ENCODE data around the gene TMEM59.
"Not testable (repeated sequence)": the region's sequence is repeated elsewhere in the genome, so short reads cannot be mapped to it uniquely, and the experiment has no call there.

TMEM59 gene

GRCh38 chr1:54007613-54008012, 45.4 kb downstream of the TMEM59 start:
- no peak overlapping the region for H3K27ac ChIP-seq (ENCODE audit: low read length)
- no peaks in the 10 kb centered on the region; the same call in 1 of the 2 replicates for H3K9me3 ChIP-seq (ENCODE audit: insufficient read depth, low read depth, low read length)
- no peaks in the 10 kb centered on the region for H3K36me3 ChIP-seq (ENCODE audit: insufficient read depth, low read depth, low read length)
- H3K4me1 ChIP-seq (ENCODE audit: insufficient read depth, low read length) = no peaks in the 10 kb centered on the region
- H3K27me3 ChIP-seq (ENCODE audit: insufficient read depth, low read length) = no peaks in the 10 kb centered on the region
- H3K4me3 ChIP-seq (ENCODE audit: low read length) = no peak overlapping the region
- H3K9ac ChIP-seq (ENCODE audit: low read depth, low read length) = no peak overlapping the region

DNA sequence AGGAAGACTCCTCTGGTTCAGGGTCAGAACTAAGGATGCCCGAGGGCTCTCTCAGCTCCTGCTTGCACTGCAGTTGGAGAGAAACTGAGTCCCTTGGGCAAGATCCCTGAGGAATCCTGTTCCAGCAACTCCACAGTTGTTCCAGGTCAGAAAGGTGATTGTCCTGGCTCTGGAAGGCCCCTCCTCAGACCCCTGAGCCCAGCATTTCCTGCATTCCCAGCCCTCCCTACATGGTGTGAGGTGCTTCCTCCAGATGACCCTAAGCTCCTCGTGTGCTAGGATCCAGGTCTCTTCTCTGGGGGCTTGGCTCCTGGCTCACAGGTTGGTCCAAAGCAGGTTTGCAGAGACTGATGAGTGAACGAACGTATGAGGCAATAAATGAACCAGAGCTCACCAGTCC, 46.5 kb downstream of the TMEM59 start:
- no peaks in the 10 kb centered on the region for H3K27me3 ChIP-seq (ENCODE audit: insufficient read depth, low read length)
- H3K9me3 ChIP-seq (ENCODE audit: insufficient read depth, low read depth, low read length) = no peaks in the 10 kb centered on the region; the same call in 1 of the 2 replicates
- no peak overlapping the region for H3K27ac ChIP-seq (ENCODE audit: low read length)
- no peaks in the 10 kb centered on the region for H3K4me1 ChIP-seq (ENCODE audit: insufficient read depth, low read length)
- no peak overlapping the region for H3K4me3 ChIP-seq (ENCODE audit: low read length)
- no peak overlapping the region for H3K9ac ChIP-seq (ENCODE audit: low read depth, low read length)
- no peaks in the 10 kb centered on the region for H3K36me3 ChIP-seq (ENCODE audit: insufficient read depth, low read depth, low read length)

GRCh38 chr1:54004481-54005049, 48.4 kb downstream of the TMEM59 start:
- no peak overlapping the region for H3K9ac ChIP-seq (ENCODE audit: low read depth, low read length)
- H3K27ac ChIP-seq (ENCODE audit: low read length) = no peak overlapping the region
- no peaks in the 10 kb centered on the region for H3K27me3 ChIP-seq (ENCODE audit: insufficient read depth, low read length)
- H3K4me1 ChIP-seq (ENCODE audit: insufficient read depth, low read length) = no peaks in the 10 kb centered on the region
- H3K9me3 ChIP-seq (ENCODE audit: insufficient read depth, low read depth, low read length) = no peaks in the 10 kb centered on the region; the same call in 1 of the 2 replicates
- H3K4me3 ChIP-seq (ENCODE audit: low read length) = no peak overlapping the region
- no peaks in the 10 kb centered on the region for H3K36me3 ChIP-seq (ENCODE audit: insufficient read depth, low read depth, low read length)

- H3K27me3 ChIP-seq (ENCODE audit: insufficient read depth, low read length); H3K9ac ChIP-seq (ENCODE audit: low read depth, low read length); H3K4me1 ChIP-seq (ENCODE audit: insufficient read depth, low read length); H3K36me3 ChIP-seq (ENCODE audit: insufficient read depth, low read depth, low read length); H3K4me3 ChIP-seq (ENCODE audit: low read length); H3K9me3 ChIP-seq (ENCODE audit: insufficient read depth, low read depth, low read length); H3K27ac ChIP-seq (ENCODE audit: low read length): not testable (repeated sequence)
These were observed 49.1 kb downstream of the TMEM59 start for GRCh38 chr1:54003750-54004480.

DNA sequence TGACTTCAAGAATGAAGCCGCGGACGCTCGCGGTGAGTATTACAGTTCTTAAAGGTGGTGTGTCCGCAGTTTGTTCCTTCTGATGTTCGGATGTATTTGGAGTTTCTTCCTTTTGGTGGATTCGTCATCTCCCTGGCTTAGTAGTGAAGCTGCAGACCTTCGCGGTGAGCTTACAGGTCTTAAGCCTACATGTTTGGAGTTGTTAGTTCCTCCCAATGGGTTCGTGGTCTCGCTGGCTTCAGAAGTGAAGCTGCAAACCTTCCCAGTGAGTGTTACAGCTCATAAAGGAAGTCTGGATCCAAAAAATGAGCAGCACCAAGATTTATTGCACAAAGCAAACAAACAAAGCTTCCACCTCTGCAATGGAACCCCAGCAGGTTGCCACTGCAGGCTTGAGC, 49.8 kb downstream of the TMEM59 start:
- H3K4me1 ChIP-seq (ENCODE audit: insufficient read depth, low read length) = no peaks in the 10 kb centered on the region
- no peak overlapping the region for H3K9ac ChIP-seq (ENCODE audit: low read depth, low read length)
- H3K36me3 ChIP-seq (ENCODE audit: insufficient read depth, low read depth, low read length) = no peaks in the 10 kb centered on the region
- no peaks in the 10 kb centered on the region; the same call in 1 of the 2 replicates for H3K9me3 ChIP-seq (ENCODE audit: insufficient read depth, low read depth, low read length)
- H3K27ac ChIP-seq (ENCODE audit: low read length) = no peak overlapping the region
- no peak overlapping the region for H3K4me3 ChIP-seq (ENCODE audit: low read length)
- H3K27me3 ChIP-seq (ENCODE audit: insufficient read depth, low read length) = no peaks in the 10 kb centered on the region

DNA sequence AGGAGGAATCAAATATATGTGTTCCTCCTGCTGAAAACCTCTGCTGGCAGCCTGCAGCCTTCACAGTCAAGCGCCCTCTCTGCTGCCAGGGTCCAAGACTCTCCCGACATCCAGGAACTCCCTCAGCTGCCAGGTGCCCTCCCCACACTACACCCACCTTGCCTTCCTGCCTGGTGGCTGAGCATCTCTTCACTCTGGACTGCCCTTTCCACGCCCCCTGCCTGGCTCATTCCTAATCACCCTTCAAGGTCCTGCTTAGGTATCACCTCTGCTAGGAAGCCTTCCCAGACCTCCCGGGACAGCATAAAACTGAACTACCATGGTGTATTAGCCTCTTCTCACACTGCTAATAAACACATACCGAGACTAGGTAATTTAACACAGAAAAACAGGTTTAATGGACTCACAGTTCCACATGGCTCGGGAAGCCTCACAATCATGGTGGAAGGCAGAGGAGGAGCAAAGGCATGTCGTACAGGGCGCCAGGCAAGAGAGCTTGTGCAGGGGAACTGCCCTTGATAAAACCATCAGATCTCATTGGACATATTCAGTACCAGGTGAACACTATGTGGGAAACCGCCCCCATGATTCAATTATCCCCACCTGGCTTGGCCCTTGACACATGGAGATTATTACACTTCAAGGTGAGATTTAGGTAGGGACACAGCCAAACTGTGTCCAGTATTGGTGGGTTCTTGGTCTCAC, 50.3 kb downstream of the TMEM59 start:
- Histone ChIP-seq H3K4me1 (ENCODE audit: insufficient read depth, low read length) (no peaks in the 10 kb centered on the region), H3K4me3 (ENCODE audit: low read length) (no peak overlapping the region), H3K27me3 (ENCODE audit: insufficient read depth, low read length) (no peaks in the 10 kb centered on the region), H3K9me3 (ENCODE audit: insufficient read depth, low read depth, low read length) (no peaks in the 10 kb centered on the region; the same call in 1 of the 2 replicates), H3K36me3 (ENCODE audit: insufficient read depth, low read depth, low read length) (no peaks in the 10 kb centered on the region), H3K9ac (ENCODE audit: low read depth, low read length) (no peak overlapping the region), H3K27ac (ENCODE audit: low read length) (no peak overlapping the region)

DNA sequence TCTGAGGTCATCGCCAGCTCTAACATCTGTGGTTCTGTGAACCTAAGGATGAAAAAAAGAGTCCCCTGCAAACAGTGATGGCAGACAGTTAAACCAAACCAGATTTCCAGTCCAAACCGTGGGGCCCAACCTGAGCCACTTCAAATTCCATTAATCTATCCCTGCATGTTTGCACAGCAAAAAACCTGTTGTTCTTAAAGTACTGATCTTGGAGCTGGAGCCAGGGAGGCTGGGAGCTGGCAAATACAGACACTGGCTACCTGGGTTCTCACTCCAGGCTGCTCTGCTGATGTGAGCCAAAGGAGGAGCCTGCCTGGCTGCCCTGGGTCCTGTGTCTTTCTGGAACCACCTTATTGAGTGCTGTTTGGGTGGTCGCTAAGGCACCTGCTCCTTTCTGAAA, 51.4 kb downstream of the TMEM59 start:
- Histone ChIP-seq H3K27me3 (ENCODE audit: insufficient read depth, low read length) (no peaks in the 10 kb centered on the region), H3K9me3 (ENCODE audit: insufficient read depth, low read depth, low read length) (no peaks in the 10 kb centered on the region; the same call in 1 of the 2 replicates), H3K27ac (ENCODE audit: low read length) (no peak overlapping the region), H3K9ac (ENCODE audit: low read depth, low read length) (no peak overlapping the region), H3K36me3 (ENCODE audit: insufficient read depth, low read depth, low read length) (no peaks in the 10 kb centered on the region), H3K4me1 (ENCODE audit: insufficient read depth, low read length) (no peaks in the 10 kb centered on the region), H3K4me3 (ENCODE audit: low read length) (no peak overlapping the region)

DNA sequence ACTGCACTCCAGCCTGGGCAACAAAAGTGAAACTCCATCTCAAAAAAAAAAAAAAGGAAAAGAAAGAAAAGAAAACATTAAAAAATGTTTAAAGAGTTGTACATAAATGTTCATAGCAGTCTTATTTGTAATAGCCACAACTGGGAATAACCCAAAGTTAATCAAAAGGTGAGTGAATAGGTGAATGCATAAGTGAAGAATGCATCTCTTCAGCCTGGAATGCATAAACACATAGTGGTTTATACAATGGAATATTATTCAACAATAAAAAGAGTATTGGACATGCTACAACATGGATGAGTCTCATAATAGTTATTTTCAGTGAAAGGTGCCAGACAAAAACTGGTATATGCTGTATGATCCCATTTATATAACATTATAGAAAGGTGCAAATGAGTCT, 53.1 kb downstream of the TMEM59 start:
- Histone ChIP-seq H3K9ac (ENCODE audit: low read depth, low read length) (no peak overlapping the region), H3K4me1 (ENCODE audit: insufficient read depth, low read length) (no peaks in the 10 kb centered on the region), H3K36me3 (ENCODE audit: insufficient read depth, low read depth, low read length) (no peaks in the 10 kb centered on the region), H3K9me3 (ENCODE audit: insufficient read depth, low read depth, low read length) (no peaks in the 10 kb centered on the region; the same call in 1 of the 2 replicates), H3K27ac (ENCODE audit: low read length) (no peak overlapping the region), H3K27me3 (ENCODE audit: insufficient read depth, low read length) (no peaks in the 10 kb centered on the region), H3K4me3 (ENCODE audit: low read length) (no peak overlapping the region)

DNA sequence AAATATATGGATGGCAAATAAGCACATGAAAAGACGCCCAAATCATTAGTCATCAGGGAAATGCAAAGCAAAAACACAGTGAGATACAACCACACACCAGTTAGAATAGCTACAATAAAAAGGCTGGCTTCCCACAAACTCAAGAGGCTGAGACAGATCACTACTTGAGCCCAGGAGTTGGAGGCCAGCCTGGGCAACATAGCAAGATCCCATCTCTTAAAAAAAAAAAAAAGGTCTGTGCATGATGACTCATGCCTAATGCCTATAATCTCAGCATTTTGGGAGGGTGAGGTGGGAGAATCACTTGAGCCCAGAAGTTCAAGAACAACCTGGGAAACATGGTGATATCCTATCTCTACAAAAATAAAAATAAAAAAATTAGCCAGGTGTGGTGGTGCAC, 54.8 kb downstream of the TMEM59 start:
- Histone ChIP-seq H3K4me1 (ENCODE audit: insufficient read depth, low read length) (no peaks in the 10 kb centered on the region), H3K36me3 (ENCODE audit: insufficient read depth, low read depth, low read length) (no peaks in the 10 kb centered on the region), H3K4me3 (ENCODE audit: low read length) (no peak overlapping the region), H3K9me3 (ENCODE audit: insufficient read depth, low read depth, low read length) (no peaks in the 10 kb centered on the region), H3K27ac (ENCODE audit: low read length) (no peak overlapping the region), H3K9ac (ENCODE audit: low read depth, low read length) (no peak overlapping the region), H3K27me3 (ENCODE audit: insufficient read depth, low read length) (no peaks in the 10 kb centered on the region)

- Histone ChIP-seq H3K9me3 (ENCODE audit: insufficient read depth, low read depth, low read length) (no peaks in the 10 kb centered on the region), H3K9ac (ENCODE audit: low read depth, low read length) (no peak overlapping the region), H3K36me3 (ENCODE audit: insufficient read depth, low read depth, low read length) (no peaks in the 10 kb centered on the region), H3K4me1 (ENCODE audit: insufficient read depth, low read length) (no peaks in the 10 kb centered on the region), H3K4me3 (ENCODE audit: low read length) (no peak overlapping the region), H3K27ac (ENCODE audit: low read length) (no peak overlapping the region), H3K27me3 (ENCODE audit: insufficient read depth, low read length) (no peaks in the 10 kb centered on the region)
These were observed 57.3 kb downstream of the TMEM59 start for GRCh38 chr1:53995683-53996082.

GRCh38 chr1:53994516-53994915, 58.5 kb downstream of the TMEM59 start:
- H3K27me3 ChIP-seq (ENCODE audit: insufficient read depth, low read length); H3K4me1 ChIP-seq (ENCODE audit: insufficient read depth, low read length); H3K9ac ChIP-seq (ENCODE audit: low read depth, low read length); H3K4me3 ChIP-seq (ENCODE audit: low read length); H3K9me3 ChIP-seq (ENCODE audit: insufficient read depth, low read depth, low read length); H3K36me3 ChIP-seq (ENCODE audit: insufficient read depth, low read depth, low read length); H3K27ac ChIP-seq (ENCODE audit: low read length): not testable (repeated sequence)
